Measurements from ENCODE around the gene USP36.

DNA sequence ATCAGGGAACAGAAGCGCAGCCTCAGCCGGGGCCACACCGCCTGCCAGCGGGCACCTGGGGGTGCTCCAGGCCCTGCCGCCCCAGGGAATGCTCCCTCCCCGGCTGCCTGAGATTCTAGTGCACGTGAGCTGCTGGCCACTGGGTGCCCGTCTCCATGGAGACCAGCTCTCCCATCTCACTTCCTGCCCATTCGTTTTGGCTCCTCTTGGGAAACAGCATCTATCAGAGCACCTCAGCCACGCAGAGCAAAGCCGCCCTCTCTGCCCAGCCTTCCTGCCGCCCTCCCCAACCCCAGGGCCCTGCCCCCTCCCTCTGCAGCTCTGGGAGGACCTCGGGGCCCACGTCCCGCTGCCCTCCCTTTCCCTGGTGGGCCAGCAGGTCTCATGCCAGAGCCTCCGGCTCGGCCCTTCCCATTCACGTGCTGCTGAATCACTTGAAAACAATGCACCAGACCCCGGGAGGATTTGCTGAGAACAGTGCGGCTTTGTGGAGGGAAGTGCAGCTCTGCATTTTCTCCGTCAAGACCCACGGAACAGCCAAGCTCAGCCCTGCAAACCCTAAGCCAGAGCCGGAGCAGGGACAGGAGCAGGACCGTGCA, 43.0 kb upstream of the USP36 start:
- TF ChIP-seq, protein P1, sequence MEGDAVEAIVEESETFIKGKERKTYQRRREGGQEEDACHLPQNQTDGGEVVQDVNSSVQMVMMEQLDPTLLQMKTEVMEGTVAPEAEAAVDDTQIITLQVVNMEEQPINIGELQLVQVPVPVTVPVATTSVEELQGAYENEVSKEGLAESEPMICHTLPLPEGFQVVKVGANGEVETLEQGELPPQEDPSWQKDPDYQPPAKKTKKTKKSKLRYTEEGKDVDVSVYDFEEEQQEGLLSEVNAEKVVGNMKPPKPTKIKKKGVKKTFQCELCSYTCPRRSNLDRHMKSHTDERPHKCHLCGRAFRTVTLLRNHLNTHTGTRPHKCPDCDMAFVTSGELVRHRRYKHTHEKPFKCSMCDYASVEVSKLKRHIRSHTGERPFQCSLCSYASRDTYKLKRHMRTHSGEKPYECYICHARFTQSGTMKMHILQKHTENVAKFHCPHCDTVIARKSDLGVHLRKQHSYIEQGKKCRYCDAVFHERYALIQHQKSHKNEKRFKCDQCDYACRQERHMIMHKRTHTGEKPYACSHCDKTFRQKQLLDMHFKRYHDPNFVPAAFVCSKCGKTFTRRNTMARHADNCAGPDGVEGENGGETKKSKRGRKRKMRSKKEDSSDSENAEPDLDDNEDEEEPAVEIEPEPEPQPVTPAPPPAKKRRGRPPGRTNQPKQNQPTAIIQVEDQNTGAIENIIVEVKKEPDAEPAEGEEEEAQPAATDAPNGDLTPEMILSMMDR (IDR thresholded peaks at IDR 0.05): peak in 1 of 4 experiments; percentile 3
- peak; percentile 12 for TF ChIP-seq POLR2A (IDR thresholded peaks at IDR 0.05)
- peak; percentile 80 for TF ChIP-seq POLR2AphosphoS5 (IDR thresholded peaks at IDR 0.05)

Data from prostate gland (tissue), 2 donors.